Measurements from ENCODE around the gene RNF213. TPM values are rescaled to one million over a fixed set of nuclear protein-coding genes. Genes with fewer than 3 reads are reported as not detected.
"Not testable (repeated sequence)": the region's sequence is repeated elsewhere in the genome, so short reads cannot be mapped to it uniquely, and the experiment has no call there.

Gene RNF213
- total RNA-seq, 2 experiments from 2014 or later = 597 to 1,208 TPM

- H3K27ac Mint-ChIP-seq = peak overlapping the region; percentile 62
- H3K36me3 Mint-ChIP-seq = peaks cover 51% of the 10 kb centered on the region
- no peaks in the 10 kb centered on the region for H3K27me3 Mint-ChIP-seq
- H3K9me3 Mint-ChIP-seq (ENCODE audit: low read depth) = no peaks in the 10 kb centered on the region
- ATAC-seq (no peak), DNase-seq (no peak)
- H3K4me1 Mint-ChIP-seq = peaks cover 40% of the 10 kb centered on the region
- H3K4me3 Mint-ChIP-seq = peak overlapping the region; percentile 26
- CTCF ChIA-PET = no interaction called here
These were observed 13.7 kb downstream of the RNF213 start for GRCh38 chr17:80274331-80274730.

- Mint-ChIP-seq H3K36me3 (peaks cover 55% of the 10 kb centered on the region), H3K27ac (peak overlapping the region; percentile 17), H3K4me3 (no peak overlapping the region), H3K9me3 (ENCODE audit: low read depth) (no peaks in the 10 kb centered on the region), H3K4me1 (peaks cover 43% of the 10 kb centered on the region), H3K27me3 (no peaks in the 10 kb centered on the region)
- CTCF ChIA-PET = no interaction called here
- no peak for DNase-seq
- ATAC-seq = no peak
These were observed 14.3 kb downstream of the RNF213 start for GRCh38 chr17:80274871-80275449.

GRCh38 chr17:80275857-80276256 lies 15.2 kb downstream of the RNF213 start:
- CTCF ChIA-PET; H3K4me3 Mint-ChIP-seq; H3K27me3 Mint-ChIP-seq; DNase-seq; H3K9me3 Mint-ChIP-seq (ENCODE audit: low read depth); ATAC-seq; H3K27ac Mint-ChIP-seq: not testable (repeated sequence)
- Mint-ChIP-seq H3K36me3 (peaks cover 63% of the 10 kb centered on the region), H3K4me1 (peaks cover 49% of the 10 kb centered on the region)

GRCh38 chr17:80277751-80278671 lies 17.4 kb downstream of the RNF213 start:
- CTCF ChIA-PET = no interaction called here
- peaks cover 48% of the 10 kb centered on the region for H3K4me1 Mint-ChIP-seq
- H3K36me3 Mint-ChIP-seq = peaks cover 66% of the 10 kb centered on the region
- no peaks in the 10 kb centered on the region for H3K27me3 Mint-ChIP-seq
- no peak overlapping the region for H3K4me3 Mint-ChIP-seq
- DNase-seq (no peak), ATAC-seq (no peak)
- no peaks in the 10 kb centered on the region for H3K9me3 Mint-ChIP-seq (ENCODE audit: low read depth)
- H3K27ac Mint-ChIP-seq = peak overlapping the region; percentile 54

DNA sequence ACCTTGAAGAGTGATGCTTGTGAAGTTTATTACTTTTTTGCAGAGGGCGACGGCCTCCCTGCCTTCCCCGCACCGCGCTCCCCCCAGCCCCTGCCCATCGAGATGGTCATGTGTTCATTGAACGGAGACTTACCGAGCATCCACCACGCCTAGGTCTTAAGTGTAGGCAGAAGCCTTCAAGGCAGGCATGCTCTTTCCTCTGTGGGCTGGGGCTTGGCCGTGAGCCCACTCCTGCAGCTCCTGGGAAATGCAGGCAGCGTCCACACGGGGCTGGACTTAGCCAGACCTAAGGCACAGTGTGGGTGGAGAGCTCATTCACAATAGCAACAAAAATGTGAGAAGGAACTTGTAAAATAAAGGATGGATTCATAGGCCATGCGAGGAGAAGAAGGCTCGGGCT lies 19.2 kb downstream of the RNF213 start:
- Mint-ChIP-seq H3K9me3 (ENCODE audit: low read depth) (no peaks in the 10 kb centered on the region), H3K27ac (no peak overlapping the region), H3K27me3 (no peaks in the 10 kb centered on the region), H3K36me3 (peaks cover 60% of the 10 kb centered on the region), H3K4me3 (no peak overlapping the region), H3K4me1 (peaks cover 42% of the 10 kb centered on the region)
- ATAC-seq (no peak), DNase-seq (no peak)
- CTCF ChIA-PET = interaction anchor here (1.8 kb wide), 1 partner anchor 178 kb away, joined by 5 read pairs; the partner anchor contains the start of gene GAA

DNA sequence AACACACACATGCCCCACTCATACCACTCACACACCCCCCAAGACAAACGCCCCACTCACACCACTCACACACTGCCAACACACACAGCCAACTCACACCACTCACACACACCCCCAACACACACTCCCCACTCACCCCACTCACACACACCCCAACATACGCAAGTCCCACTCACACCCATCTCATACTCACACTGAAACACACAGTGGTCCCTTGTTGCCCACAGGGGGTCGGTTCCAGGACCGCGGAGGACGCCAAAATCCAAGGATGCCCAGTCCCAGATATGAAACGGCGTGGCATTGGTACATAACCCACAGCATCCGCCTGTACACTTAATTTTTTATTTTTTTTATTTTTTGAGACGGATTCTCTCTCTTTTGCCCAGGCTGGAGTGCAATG lies 20.9 kb downstream of the RNF213 start:
- H3K4me3 Mint-ChIP-seq = no peak overlapping the region
- H3K9me3 Mint-ChIP-seq (ENCODE audit: low read depth) = no peaks in the 10 kb centered on the region
- CTCF ChIA-PET = no interaction called here
- peaks cover 55% of the 10 kb centered on the region for H3K36me3 Mint-ChIP-seq
- no peak for ATAC-seq
- H3K27me3 Mint-ChIP-seq = no peaks in the 10 kb centered on the region
- DNase-seq = no peak
- H3K4me1 Mint-ChIP-seq = peaks cover 34% of the 10 kb centered on the region
- H3K27ac Mint-ChIP-seq = no peak overlapping the region

- DNase-seq (no peak), ATAC-seq (no peak)
- H3K4me1 Mint-ChIP-seq = peaks cover 33% of the 10 kb centered on the region
- H3K36me3 Mint-ChIP-seq = peaks cover 56% of the 10 kb centered on the region
- H3K4me3 Mint-ChIP-seq = no peak overlapping the region
- no peaks in the 10 kb centered on the region for H3K27me3 Mint-ChIP-seq
- no peak overlapping the region for H3K27ac Mint-ChIP-seq
- H3K9me3 Mint-ChIP-seq (ENCODE audit: low read depth) = no peaks in the 10 kb centered on the region
- CTCF ChIA-PET = interaction anchor here (1.8 kb wide), 1 partner anchor 88 kb away, joined by 4 read pairs; no protein-coding TSS in a partner anchor
These were observed 22.6 kb downstream of the RNF213 start for GRCh38 chr17:80283116-80283852.

GRCh38 chr17:80284631-80285030 lies 24.0 kb downstream of the RNF213 start:
- Mint-ChIP-seq H3K27ac (no peak overlapping the region), H3K36me3 (peaks cover 56% of the 10 kb centered on the region), H3K4me3 (no peak overlapping the region), H3K9me3 (ENCODE audit: low read depth) (no peaks in the 10 kb centered on the region), H3K4me1 (peaks cover 37% of the 10 kb centered on the region), H3K27me3 (no peaks in the 10 kb centered on the region)
- DNase-seq (no peak), ATAC-seq (peak; percentile 25)
- CTCF ChIA-PET = interaction anchor here (0.8 kb wide), 1 partner anchor 77 kb away, joined by 3 read pairs; no protein-coding TSS in a partner anchor

- CTCF ChIA-PET = no interaction called here
- Mint-ChIP-seq H3K27ac (no peak overlapping the region), H3K27me3 (no peaks in the 10 kb centered on the region), H3K36me3 (peaks cover 55% of the 10 kb centered on the region), H3K4me3 (no peak overlapping the region), H3K9me3 (ENCODE audit: low read depth) (no peaks in the 10 kb centered on the region), H3K4me1 (peaks cover 35% of the 10 kb centered on the region)
- ATAC-seq = no peak
- no peak for DNase-seq
These were observed 24.7 kb downstream of the RNF213 start for GRCh38 chr17:80285237-80285920.

DNA sequence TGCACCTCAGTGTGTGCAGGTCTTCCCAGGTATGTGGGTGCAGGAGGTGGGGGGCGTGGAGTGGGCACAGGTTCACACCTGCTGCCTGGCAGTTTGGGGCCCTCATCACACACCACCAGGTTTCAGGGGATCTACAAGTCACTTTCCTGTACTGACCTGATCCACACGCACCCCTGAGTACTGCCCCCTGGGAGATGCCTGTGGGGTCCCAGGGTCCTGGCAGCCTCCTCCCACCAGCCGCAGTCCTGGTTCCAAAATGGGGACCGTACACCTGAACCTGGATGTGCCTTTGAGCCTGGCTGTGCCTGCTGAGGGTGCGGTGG lies 25.9 kb downstream of the RNF213 start:
- CTCF ChIA-PET = no interaction called here
- H3K9me3 Mint-ChIP-seq (ENCODE audit: low read depth) = no peaks in the 10 kb centered on the region
- H3K36me3 Mint-ChIP-seq = peaks cover 55% of the 10 kb centered on the region
- no peaks in the 10 kb centered on the region for H3K27me3 Mint-ChIP-seq
- peaks cover 35% of the 10 kb centered on the region for H3K4me1 Mint-ChIP-seq
- DNase-seq (no peak), ATAC-seq (no peak)
- H3K4me3 Mint-ChIP-seq = no peak overlapping the region
- H3K27ac Mint-ChIP-seq = no peak overlapping the region

- CTCF ChIA-PET = interaction anchor here (1.1 kb wide), 1 partner anchor 21 kb away, joined by 3 read pairs; no protein-coding TSS in a partner anchor
These were observed 26.4 kb downstream of the RNF213 start for GRCh38 chr17:80287038-80287437.

GRCh38 chr17:80287806-80288567 lies 27.3 kb downstream of the RNF213 start:
- DNase-seq = no peak
- peaks cover 39% of the 10 kb centered on the region for H3K4me1 Mint-ChIP-seq
- no peak overlapping the region for H3K4me3 Mint-ChIP-seq
- H3K27me3 Mint-ChIP-seq = no peaks in the 10 kb centered on the region
- H3K36me3 Mint-ChIP-seq = peaks cover 59% of the 10 kb centered on the region
- CTCF ChIA-PET = interaction anchor here (1.1 kb wide), 1 partner anchor 22 kb away, joined by 3 read pairs; no protein-coding TSS in a partner anchor
- ATAC-seq = no peak
- H3K27ac Mint-ChIP-seq = no peak overlapping the region
- no peaks in the 10 kb centered on the region for H3K9me3 Mint-ChIP-seq (ENCODE audit: low read depth)

More at GRCh38 chr17:80287038-80287437, 26.4 kb downstream of the RNF213 start:
- Mint-ChIP-seq H3K27me3 (no peaks in the 10 kb centered on the region), H3K36me3 (peaks cover 58% of the 10 kb centered on the region), H3K4me1 (peaks cover 38% of the 10 kb centered on the region), H3K4me3 (no peak overlapping the region), H3K27ac (no peak overlapping the region), H3K9me3 (ENCODE audit: low read depth) (no peaks in the 10 kb centered on the region)
- DNase-seq (no peak), ATAC-seq (no peak)
